Measurements from ENCODE around the gene TULP3. TPM values are rescaled to one million over a fixed set of nuclear protein-coding genes. Genes with fewer than 3 reads are reported as not detected.

The TULP3 gene
- total and polyA plus RNA-seq, 2 of the 8 experiments (the other 6 are each of a cell fraction or from before 2014, with no cell fraction given): 18.4 to 21.2 TPM

GRCh38 chr12:2988494-2988893 is 97.8 kb downstream of the TULP3 start:
- FAIRE-seq: peak; percentile 24
- WGBS, 2 experiments (ENCODE audit: extremely low coverage in 1 of 2, insufficient coverage in 1 of 2, insufficient read length in 1 of 2, insufficient replicate concordance in 2 of 2, low coverage in 1 of 2, low lambda C conversion rate in 2 of 2, missing lambda C conversion rate in 1 of 2): 92% methylated on average over 5 of the region's 5 CpGs; no CpG with 5 or more reads in 1 of the 2 experiments
- Histone ChIP-seq H2BK20ac (ENCODE audit: low read length) (peak overlapping the region; percentile 41; the same call in 1 of the 2 replicates), H3K23me2 (ENCODE audit: low read depth, low read length) (no peaks in the 10 kb centered on the region), H2BK12ac (ENCODE audit: low read depth, low read length) (no peak overlapping the region), H4K8ac (ENCODE audit: extremely low read depth, insufficient read depth, low read length) (no peak overlapping the region), H3K27ac (ENCODE audit: low read depth, low read length) (no peak overlapping the region), H3K9ac (replicated peaks in 1 of 4; ENCODE audit: extremely low read depth in 1 of 4, low read depth in 3 of 4, low read length in 3 of 4) (no peak overlapping the region), H3K14ac (ENCODE audit: insufficient read length) (no peak overlapping the region), H2BK15ac (ENCODE audit: low read length) (no peak overlapping the region), H3K4me1 (replicated peaks in 1 of 4; ENCODE audit: control insufficient read depth in 3 of 4, insufficient read depth in 4 of 4, low read length in 3 of 4) (peaks cover 0 to 5% (median 0%) of the 10 kb centered on the region in 4 experiments; a peak in 1 of 7 replicates), H3K56ac (replicated peaks; ENCODE audit: insufficient read length, low read depth, low read length) (no peak overlapping the region), H3K79me2 (ENCODE audit: control insufficient read depth in 1 of 2, insufficient read depth in 2 of 2, low read length in 2 of 2) (peaks cover 12 to 68% of the 10 kb centered on the region in 2 experiments), H3K9me3 (ENCODE audit: insufficient read depth in 2 of 2, low read depth in 1 of 2, low read length in 1 of 2) (peaks cover 0 to 4% of the 10 kb centered on the region in 2 experiments; a peak in 1 of 4 replicates), H3K79me1 (ENCODE audit: low read depth, low read length) (peaks cover 17% of the 10 kb centered on the region), H3K4me2 (ENCODE audit: insufficient read depth in 1 of 2, low read depth in 2 of 2, low read length in 2 of 2) (no peak overlapping the region), H2AK5ac (ENCODE audit: low read depth, low read length) (no peak overlapping the region), H4K91ac (replicated peaks; ENCODE audit: insufficient read length, low read length) (no peak overlapping the region), H4K5ac (ENCODE audit: insufficient read length, low read depth, low read length) (no peak overlapping the region), H3K27me3 (replicated peaks in 1 of 4; ENCODE audit: control insufficient read depth in 3 of 4, extremely low read depth in 1 of 4, insufficient read depth in 3 of 4, low read length in 3 of 4) (no peaks in the 10 kb centered on the region), H2BK5ac (ENCODE audit: low read depth, low read length) (no peak overlapping the region), H3K36me3 (ENCODE audit: control insufficient read depth in 2 of 4, insufficient read depth in 4 of 4, low read length in 3 of 4) (peaks cover 0 to 9% (median 2%) of the 10 kb centered on the region in 4 experiments; a peak in 3 of 8 replicates), H2BK120ac (replicated peaks; ENCODE audit: low read depth, low read length) (no peak overlapping the region), H3K4ac (replicated peaks; ENCODE audit: insufficient read length, low read depth, low read length) (no peak overlapping the region), H3K23ac (ENCODE audit: insufficient read length) (no peak overlapping the region), H3K18ac (ENCODE audit: extremely low read depth, low read length) (no peak overlapping the region; the same call in 1 of the 2 replicates), H4K20me1 (replicated peaks in 1 of 2; ENCODE audit: control insufficient read depth in 1 of 2, insufficient read depth in 2 of 2, low read length in 2 of 2) (peaks cover 4 to 17% of the 10 kb centered on the region in 2 experiments), H3K4me3 (ENCODE audit: extremely low read depth in 1 of 4, insufficient read depth in 2 of 4, low read depth in 3 of 4, low read length in 4 of 4) (no peak overlapping the region), H2AFZ (ENCODE audit: low read length) (no peak overlapping the region)
- CTCF ChIA-PET (ENCODE audit: partially characterized antibody): interaction anchor here (0.6 to 1.5 kb wide), 6 partner anchors 12 to 84 kb away, joined by 3 to 5 read pairs (median 3); no protein-coding TSS in a partner anchor
- DNase-seq (ENCODE audit: low read depth in 1 of 2, low spot score in 2 of 2): no peak
- TF ChIP-seq SP4 (IDR thresholded peaks at IDR 0.05; ENCODE audit: low read length): no peak
- no peak for TF ChIP-seq GTF2F1 (IDR thresholded peaks at IDR 0.05; ENCODE audit: borderline replicate concordance, low read depth, low read length)
- no peak for TF ChIP-seq ATF3 (IDR thresholded peaks at IDR 0.05; ENCODE audit: insufficient read depth, low read depth, low read length)
- no peak for TF ChIP-seq CREB1 (IDR thresholded peaks at IDR 0.05)
- no peak for TF ChIP-seq TBP (IDR thresholded peaks at IDR 0.05; ENCODE audit: low read depth, low read length)
- TF ChIP-seq RNF2 (IDR thresholded peaks at IDR 0.05; ENCODE audit: borderline replicate concordance, low read depth, low read length, missing control alignments, poor library complexity, severe bottlenecking): no peak
- no peak for TF ChIP-seq CTBP2 (IDR thresholded peaks at IDR 0.05; ENCODE audit: borderline replicate concordance, insufficient read depth, insufficient read length, low read length)
- TF ChIP-seq RAD21 (IDR thresholded peaks at IDR 0.05 in 1 of 2, conservative IDR thresholded peaks at IDR 0.05 in 1 of 2; ENCODE audit: low read depth in 2 of 2, low read length in 2 of 2): no peak
- POLR2A ChIA-PET (ENCODE audit: partially characterized antibody): interaction anchor here (0.6 to 2.6 kb wide), 7 partner anchors 9 to 103 kb away, joined by 3 to 6 read pairs (median 4); no protein-coding TSS in a partner anchor
